WTC11 (cell line): ENCODE measurements around the gene LRIF1. TPM values are rescaled to one million over a fixed set of nuclear protein-coding genes. Genes with fewer than 3 reads are reported as not detected.

Experiments
- ATAC-seq: fragments of 200-7000 bp; cut with Tn5 transposase; 2 replicates; pipeline ENCODE4 v1.10.0; 2021; ENCODE audit warnings: mild to moderate bottlenecking, moderate library complexity
- CTCF ChIA-PET: fragments of 300-600 bp; sonication (Branson Sonifier 250); formaldehyde crosslinking; loops from one replicate; lab custom pipeline; 2021; ENCODE audit warnings: antibody characterized with exemption; lab: Charles Lee
- POLR2A ChIA-PET: fragments of 350-600 bp; sonication (Branson Sonifier 250); formaldehyde crosslinking; loops from one replicate; lab custom pipeline; 2021; ENCODE audit warnings: antibody characterized with exemption; lab: Charles Lee
- DNase-seq: peaks from one replicate; pipeline ENCODE4 v3.0.0; 2021; ENCODE audit warnings: low spot score
- H3K27ac Mint-ChIP-seq: 2 replicates; pipeline ENCODE4 v1.8.0; 2021; ENCODE audit warnings: mixed read lengths
- H3K27me3 Mint-ChIP-seq: 2 replicates; pipeline ENCODE4 v1.8.0; 2021; ENCODE audit warnings: low read depth, mild to moderate bottlenecking, moderate library complexity, mixed read lengths
- H3K36me3 Mint-ChIP-seq: 2 replicates; pipeline ENCODE4 v1.8.0; 2021; ENCODE audit warnings: mixed read lengths
- H3K4me1 Mint-ChIP-seq: 2 replicates; pipeline ENCODE4 v1.8.0; 2022; ENCODE audit warnings: mixed read lengths
- H3K4me3 Mint-ChIP-seq: 2 replicates; pipeline ENCODE4 v1.8.0; 2021; ENCODE audit warnings: mild to moderate bottlenecking, moderate library complexity, mixed read lengths
- H3K9me3 Mint-ChIP-seq: 2 replicates; pipeline ENCODE4 v1.8.0; 2021; ENCODE audit warnings: mixed read lengths
- ATF1 ChIP-seq: sonication (generic); formaldehyde crosslinking; IDR thresholded peaks from 2 replicates; pipeline ENCODE4 v1.8.1; 2023; ENCODE audit warnings: mild to moderate bottlenecking, moderate library complexity, missing genetic modification reagents
- ELF4 ChIP-seq: sonication (generic); formaldehyde crosslinking; IDR thresholded peaks from 2 replicates; pipeline ENCODE4 v1.8.1; 2022; ENCODE audit warnings: low read depth, mild to moderate bottlenecking, moderate library complexity, missing genetic modification reagents
- GABPB1 ChIP-seq: sonication (generic); formaldehyde crosslinking; IDR thresholded peaks from 2 replicates; pipeline ENCODE4 v1.8.1; 2023; ENCODE audit warnings: mild to moderate bottlenecking, missing genetic modification reagents
- MXD4 ChIP-seq: fragments of 250-450 bp; sonication (Bioruptor Pico); IDR thresholded peaks from 2 replicates; pipeline ENCODE4 v1.8.0; 2021; ENCODE audit warnings: mild to moderate bottlenecking, moderate library complexity, borderline replicate concordance
- NR3C1 ChIP-seq: sonication (generic); formaldehyde crosslinking; conservative IDR thresholded peaks from 2 replicates; pipeline ENCODE4 v1.8.1; 2023; ENCODE audit warnings: low read depth, mild to moderate bottlenecking, missing genetic modification reagents
- RELA ChIP-seq: sonication (generic); formaldehyde crosslinking; IDR thresholded peaks from 2 replicates; pipeline ENCODE4 v1.8.1; 2022; ENCODE audit warnings: missing genetic modification reagents, mild to moderate bottlenecking, borderline replicate concordance
- TEAD1 ChIP-seq: sonication (generic); formaldehyde crosslinking; IDR thresholded peaks from 2 replicates; pipeline ENCODE4 v1.8.0; 2022; ENCODE audit warnings: mild to moderate bottlenecking, missing genetic modification reagents
- TEAD4 ChIP-seq: sonication (generic); formaldehyde crosslinking; IDR thresholded peaks from 2 replicates; pipeline ENCODE4 v1.8.0; 2022; ENCODE audit warnings: mild to moderate bottlenecking, missing genetic modification reagents
- ZNF121 ChIP-seq: sonication (generic); formaldehyde crosslinking; IDR thresholded peaks from 2 replicates; pipeline ENCODE4 v1.8.0; 2023; ENCODE audit warnings: missing genetic modification reagents
- ZNF138 ChIP-seq: sonication (generic); formaldehyde crosslinking; conservative IDR thresholded peaks from 2 replicates; pipeline ENCODE4 v1.8.1; 2022; ENCODE audit warnings: mild to moderate bottlenecking, moderate library complexity, missing genetic modification reagents
- ZNF317 ChIP-seq: sonication (generic); formaldehyde crosslinking; IDR thresholded peaks from 2 replicates; pipeline ENCODE4 v1.8.1; 2023; ENCODE audit warnings: low read depth, mild to moderate bottlenecking, moderate library complexity, missing genetic modification reagents, borderline replicate concordance
- ZNF416 ChIP-seq: fragments of 250-450 bp; sonication (Bioruptor Pico); IDR thresholded peaks from 2 replicates; pipeline ENCODE4 v1.9.0; 2021; ENCODE audit warnings: mild to moderate bottlenecking, inconsistent platforms
- ZNF423 ChIP-seq: fragments of 250-450 bp; sonication (Bioruptor Pico); IDR thresholded peaks from 2 replicates; pipeline ENCODE4 v2.1.2; 2022; ENCODE audit warnings: mild to moderate bottlenecking, moderate library complexity
- total RNA-seq: library from RNA; stranded (reverse); gene quantifications from 3 replicates; pipeline ENCODE4 v1.2.3, GENCODE V29; 2021
- TF ChIP-seq, protein P1 (sequence below): sonication (generic); formaldehyde crosslinking; IDR thresholded peaks from 2 replicates; pipeline ENCODE4 v1.8.1; 2022; ENCODE audit warnings: mild to moderate bottlenecking, moderate library complexity, missing genetic modification reagents
- TF ChIP-seq, protein P2 (sequence below): sonication (generic); formaldehyde crosslinking; IDR thresholded peaks from 2 replicates; pipeline ENCODE4 v1.8.1; 2022; ENCODE audit warnings: mild to moderate bottlenecking, missing genetic modification reagents, moderate library complexity, borderline replicate concordance
- TF ChIP-seq, protein P3 (sequence below): fragments of 250-450 bp; sonication (Bioruptor Pico); conservative IDR thresholded peaks from 2 replicates; pipeline ENCODE4 v1.9.0; 2021; ENCODE audit warnings: mild to moderate bottlenecking
- TF ChIP-seq, protein P4 (sequence below): sonication (generic); formaldehyde crosslinking; IDR thresholded peaks from 2 replicates; pipeline ENCODE4 v1.8.1; 2023; ENCODE audit warnings: mild to moderate bottlenecking, missing genetic modification reagents, moderate library complexity
- TF ChIP-seq, protein P5 (sequence below): fragments of 250-450 bp; sonication (Bioruptor Pico); IDR thresholded peaks from 2 replicates; pipeline ENCODE4 v2.1.2; 2022; ENCODE audit warnings: mild to moderate bottlenecking, moderate library complexity

Gene LRIF1
- total RNA-seq, 1 experiment from 2014 or later: 17.2 TPM

DNA sequence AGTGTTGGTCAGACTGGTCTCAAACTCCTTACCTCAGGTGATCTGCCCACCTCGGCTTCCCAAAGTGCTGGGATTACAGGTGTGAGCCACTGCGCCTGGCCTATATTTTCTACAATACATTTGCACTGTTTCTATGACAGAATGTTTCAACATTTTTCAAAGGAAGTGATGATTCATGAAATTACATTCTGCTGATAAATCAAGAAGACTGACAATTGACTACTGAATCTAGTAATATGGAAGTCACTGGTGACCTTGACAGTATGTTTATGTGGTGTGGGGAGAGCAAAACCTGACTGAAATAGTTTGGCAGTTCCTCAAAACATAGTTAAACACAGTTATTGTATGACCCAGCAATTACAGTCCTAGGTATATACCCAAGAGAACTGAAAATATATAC, 18.1 kb downstream of the LRIF1 start:
- POLR2A ChIA-PET: no interaction called here
- no peak for DNase-seq
- CTCF ChIA-PET: no interaction called here
- ATAC-seq: no peak
- TF ChIP-seq, protein P1, sequence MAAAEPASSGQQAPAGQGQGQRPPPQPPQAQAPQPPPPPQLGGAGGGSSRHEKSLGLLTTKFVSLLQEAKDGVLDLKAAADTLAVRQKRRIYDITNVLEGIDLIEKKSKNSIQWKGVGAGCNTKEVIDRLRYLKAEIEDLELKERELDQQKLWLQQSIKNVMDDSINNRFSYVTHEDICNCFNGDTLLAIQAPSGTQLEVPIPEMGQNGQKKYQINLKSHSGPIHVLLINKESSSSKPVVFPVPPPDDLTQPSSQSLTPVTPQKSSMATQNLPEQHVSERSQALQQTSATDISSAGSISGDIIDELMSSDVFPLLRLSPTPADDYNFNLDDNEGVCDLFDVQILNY (CRISPR knock-in tag): no peak
- H3K4me3 Mint-ChIP-seq: no peak overlapping the region
- H3K27ac Mint-ChIP-seq: no peak overlapping the region
- no peaks in the 10 kb centered on the region for H3K27me3 Mint-ChIP-seq
- H3K36me3 Mint-ChIP-seq: peaks cover 29% of the 10 kb centered on the region
- no peaks in the 10 kb centered on the region for H3K4me1 Mint-ChIP-seq
- no peaks in the 10 kb centered on the region for H3K9me3 Mint-ChIP-seq

DNA sequence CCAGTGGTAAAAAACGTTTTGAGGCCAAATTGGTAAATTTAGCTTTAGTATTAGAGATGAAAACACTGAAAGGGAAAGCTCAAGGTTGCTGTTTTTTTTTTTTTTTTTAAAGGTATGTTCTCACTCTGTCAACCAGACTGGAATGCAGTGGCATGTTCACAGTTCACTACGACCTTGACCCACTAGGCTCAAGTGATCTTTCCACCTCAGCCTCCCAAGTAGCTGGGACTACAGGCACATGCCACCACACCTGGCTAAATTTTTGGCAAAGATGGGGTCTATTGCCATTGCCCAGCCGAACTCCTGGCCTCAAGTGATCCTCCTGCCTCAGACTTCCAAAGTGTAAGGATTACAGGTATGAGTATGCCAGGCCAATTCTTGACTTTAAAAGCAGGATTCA, 18.9 kb downstream of the LRIF1 start:
- peaks cover 4% of the 10 kb centered on the region for H3K27me3 Mint-ChIP-seq
- H3K4me1 Mint-ChIP-seq: no peaks in the 10 kb centered on the region
- peaks cover 2% of the 10 kb centered on the region for H3K9me3 Mint-ChIP-seq
- peaks cover 22% of the 10 kb centered on the region for H3K36me3 Mint-ChIP-seq
- DNase-seq: no peak
- TF ChIP-seq TEAD4 (CRISPR knock-in tag) (no peak), GABPB1 (no peak), MXD4 (CRISPR knock-in tag) (no peak), ZNF121 (CRISPR knock-in tag) (no peak), ZNF423 (CRISPR knock-in tag) (no peak), ELF4 (CRISPR knock-in tag) (no peak), ZNF416 (CRISPR knock-in tag) (no peak), ZNF317 (CRISPR knock-in tag) (no peak), TEAD1 (CRISPR knock-in tag) (no peak), RELA (CRISPR knock-in tag) (no peak), NR3C1 (CRISPR knock-in tag) (no peak), ATF1 (CRISPR knock-in tag) (no peak), ZNF138 (no peak)
- TF ChIP-seq, protein P2, sequence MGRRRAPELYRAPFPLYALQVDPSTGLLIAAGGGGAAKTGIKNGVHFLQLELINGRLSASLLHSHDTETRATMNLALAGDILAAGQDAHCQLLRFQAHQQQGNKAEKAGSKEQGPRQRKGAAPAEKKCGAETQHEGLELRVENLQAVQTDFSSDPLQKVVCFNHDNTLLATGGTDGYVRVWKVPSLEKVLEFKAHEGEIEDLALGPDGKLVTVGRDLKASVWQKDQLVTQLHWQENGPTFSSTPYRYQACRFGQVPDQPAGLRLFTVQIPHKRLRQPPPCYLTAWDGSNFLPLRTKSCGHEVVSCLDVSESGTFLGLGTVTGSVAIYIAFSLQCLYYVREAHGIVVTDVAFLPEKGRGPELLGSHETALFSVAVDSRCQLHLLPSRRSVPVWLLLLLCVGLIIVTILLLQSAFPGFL: no peak
- TF ChIP-seq, protein P3, sequence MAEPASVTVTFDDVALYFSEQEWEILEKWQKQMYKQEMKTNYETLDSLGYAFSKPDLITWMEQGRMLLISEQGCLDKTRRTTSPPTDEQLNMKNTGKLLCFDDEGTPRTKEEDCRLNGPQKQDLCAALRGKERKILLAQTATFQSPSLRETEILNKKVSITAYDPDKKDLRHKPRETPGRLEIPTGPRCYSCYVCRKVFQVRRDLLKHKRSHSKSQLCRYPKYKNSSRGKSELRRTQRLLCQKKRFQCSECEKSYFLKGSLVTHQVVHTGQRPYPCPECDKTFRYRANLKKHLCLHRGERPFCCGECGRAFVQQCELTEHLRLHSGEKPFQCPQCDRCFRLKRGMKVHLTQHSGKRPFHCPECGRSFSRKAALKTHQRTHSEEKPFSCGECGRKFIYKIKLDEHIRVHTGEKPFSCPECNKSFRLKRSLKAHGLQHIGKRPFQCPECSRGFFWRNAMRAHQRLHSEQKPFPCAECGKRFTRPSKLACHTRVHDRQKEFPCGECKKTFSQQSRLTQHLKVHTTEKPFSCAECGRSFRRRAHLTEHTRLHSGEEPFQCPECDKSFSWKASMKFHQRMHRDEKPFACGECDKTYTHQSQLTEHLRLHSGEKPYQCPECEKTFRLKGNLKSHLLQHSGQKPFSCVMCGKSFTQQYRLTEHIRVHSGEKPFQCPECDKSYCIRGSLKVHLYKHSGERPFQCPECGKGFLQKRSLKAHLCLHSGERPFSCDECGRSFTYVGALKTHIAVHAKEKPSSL (CRISPR knock-in tag): no peak
- TF ChIP-seq, protein P4, sequence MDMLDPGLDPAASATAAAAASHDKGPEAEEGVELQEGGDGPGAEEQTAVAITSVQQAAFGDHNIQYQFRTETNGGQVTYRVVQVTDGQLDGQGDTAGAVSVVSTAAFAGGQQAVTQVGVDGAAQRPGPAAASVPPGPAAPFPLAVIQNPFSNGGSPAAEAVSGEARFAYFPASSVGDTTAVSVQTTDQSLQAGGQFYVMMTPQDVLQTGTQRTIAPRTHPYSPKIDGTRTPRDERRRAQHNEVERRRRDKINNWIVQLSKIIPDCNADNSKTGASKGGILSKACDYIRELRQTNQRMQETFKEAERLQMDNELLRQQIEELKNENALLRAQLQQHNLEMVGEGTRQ (CRISPR knock-in tag): no peak
- TF ChIP-seq, protein P5, sequence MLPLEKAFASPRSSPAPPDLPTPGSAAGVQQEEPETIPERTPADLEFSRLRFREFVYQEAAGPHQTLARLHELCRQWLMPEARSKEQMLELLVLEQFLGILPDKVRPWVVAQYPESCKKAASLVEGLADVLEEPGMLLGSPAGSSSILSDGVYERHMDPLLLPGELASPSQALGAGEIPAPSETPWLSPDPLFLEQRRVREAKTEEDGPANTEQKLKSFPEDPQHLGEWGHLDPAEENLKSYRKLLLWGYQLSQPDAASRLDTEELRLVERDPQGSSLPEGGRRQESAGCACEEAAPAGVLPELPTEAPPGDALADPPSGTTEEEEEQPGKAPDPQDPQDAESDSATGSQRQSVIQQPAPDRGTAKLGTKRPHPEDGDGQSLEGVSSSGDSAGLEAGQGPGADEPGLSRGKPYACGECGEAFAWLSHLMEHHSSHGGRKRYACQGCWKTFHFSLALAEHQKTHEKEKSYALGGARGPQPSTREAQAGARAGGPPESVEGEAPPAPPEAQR (CRISPR knock-in tag): no peak
- POLR2A ChIA-PET: interaction anchor here (0.6 kb wide), 1 partner anchor 81 kb away, joined by 3 read pairs; no protein-coding TSS in a partner anchor
- ATAC-seq: no peak
- no peak overlapping the region for H3K4me3 Mint-ChIP-seq
- CTCF ChIA-PET: no interaction called here
- H3K27ac Mint-ChIP-seq: no peak overlapping the region
